ENCODE measurements around the gene ITPR3.

Gene ITPR3

GRCh38 chr6:33713786-33714185, 92.7 kb downstream of the ITPR3 start:
- H2BK120ac ChIP-seq (ENCODE audit: low read depth, low read length), result no peak overlapping the region
- WGBS, 2 donors (ENCODE audit: extremely low coverage in 2 of 2, insufficient read length in 2 of 2, insufficient replicate concordance in 1 of 2), result no CpG with 5 or more reads among the region's 2 CpGs
- H3K4ac ChIP-seq (ENCODE audit: low read length), result no peak overlapping the region
- no peak overlapping the region for H3K4me3 ChIP-seq (ENCODE audit: low read length in 2 of 2)
- H4K91ac ChIP-seq (ENCODE audit: low read depth, low read length, poor library complexity), result no peak overlapping the region
- H2BK15ac ChIP-seq (ENCODE audit: low read length), result no peak overlapping the region
- H2AK5ac ChIP-seq (ENCODE audit: low read depth, low read length), result no peak overlapping the region
- no peak overlapping the region for H2BK12ac ChIP-seq (ENCODE audit: low read length)
- no peak overlapping the region for H3K18ac ChIP-seq (ENCODE audit: low read length)
- no peak overlapping the region for H3K27ac ChIP-seq (replicated peaks; ENCODE audit: low read length)
- no peak overlapping the region for H3K14ac ChIP-seq (ENCODE audit: low read length)
- no peak overlapping the region for H3K23ac ChIP-seq (ENCODE audit: low read depth, low read length, poor library complexity)
- no peaks in the 10 kb centered on the region for H3K27me3 ChIP-seq (ENCODE audit: control insufficient read depth in 3 of 3, insufficient read depth in 3 of 3, low read depth in 1 of 3, low read length in 3 of 3)
- H3K36me3 ChIP-seq (replicated peaks in 1 of 2; ENCODE audit: control insufficient read depth in 2 of 2, insufficient read depth in 2 of 2, low read length in 2 of 2), result peaks cover 13 to 21% of the 10 kb centered on the region in 2 donors
- no peak overlapping the region for H3K4me2 ChIP-seq (ENCODE audit: insufficient read depth, low read length, poor library complexity, severe bottlenecking)
- peaks cover 4 to 11% of the 10 kb centered on the region in 2 donors for H3K4me1 ChIP-seq (ENCODE audit: control insufficient read depth in 2 of 2, insufficient read depth in 1 of 2, low read depth in 1 of 2, low read length in 2 of 2)
- peaks cover 7% of the 10 kb centered on the region for H3K79me1 ChIP-seq (ENCODE audit: low read depth, low read length)
- no peak for DNase-seq (ENCODE audit: low spot score)
- no peaks in the 10 kb centered on the region for H3K9me3 ChIP-seq (replicated peaks in 1 of 2; ENCODE audit: control insufficient read depth in 2 of 2, insufficient read depth in 1 of 2, low read depth in 1 of 2, low read length in 2 of 2)
- H3K9ac ChIP-seq (ENCODE audit: low read depth, low read length, poor library complexity), result no peak overlapping the region
- no peak overlapping the region for H4K8ac ChIP-seq (ENCODE audit: low read depth, low read length)
- no peak overlapping the region for H2AFZ ChIP-seq (ENCODE audit: low read length)
- no peak overlapping the region for H2BK5ac ChIP-seq (ENCODE audit: low read length)

GRCh38 chr6:33714385-33715040, 93.4 kb downstream of the ITPR3 start:
- no CpG with 5 or more reads among the region's 7 CpGs for WGBS, 2 donors (ENCODE audit: extremely low coverage in 2 of 2, insufficient read length in 2 of 2, insufficient replicate concordance in 1 of 2)
- no peak overlapping the region for H3K4ac ChIP-seq (ENCODE audit: low read length)
- H3K9ac ChIP-seq (ENCODE audit: low read depth, low read length, poor library complexity), result no peak overlapping the region
- H2BK15ac ChIP-seq (ENCODE audit: low read length), result no peak overlapping the region
- no peak overlapping the region for H2AK5ac ChIP-seq (ENCODE audit: low read depth, low read length)
- no peak overlapping the region for H3K4me2 ChIP-seq (ENCODE audit: insufficient read depth, low read length, poor library complexity, severe bottlenecking)
- no peaks in the 10 kb centered on the region for H3K27me3 ChIP-seq (ENCODE audit: control insufficient read depth in 3 of 3, insufficient read depth in 3 of 3, low read depth in 1 of 3, low read length in 3 of 3)
- H3K79me1 ChIP-seq (ENCODE audit: low read depth, low read length), result peaks cover 6% of the 10 kb centered on the region
- no peak overlapping the region for H4K8ac ChIP-seq (ENCODE audit: low read depth, low read length)
- no peak overlapping the region for H3K14ac ChIP-seq (ENCODE audit: low read length)
- H2BK120ac ChIP-seq (ENCODE audit: low read depth, low read length), result no peak overlapping the region
- no peak overlapping the region for H2AFZ ChIP-seq (ENCODE audit: low read length)
- no peaks in the 10 kb centered on the region for H3K9me3 ChIP-seq (replicated peaks in 1 of 2; ENCODE audit: control insufficient read depth in 2 of 2, insufficient read depth in 1 of 2, low read depth in 1 of 2, low read length in 2 of 2)
- H4K91ac ChIP-seq (ENCODE audit: low read depth, low read length, poor library complexity), result no peak overlapping the region
- no peak overlapping the region for H3K18ac ChIP-seq (ENCODE audit: low read length)
- peaks cover 9 to 14% of the 10 kb centered on the region in 2 donors for H3K36me3 ChIP-seq (replicated peaks in 1 of 2; ENCODE audit: control insufficient read depth in 2 of 2, insufficient read depth in 2 of 2, low read length in 2 of 2)
- no peak overlapping the region for H3K27ac ChIP-seq (replicated peaks; ENCODE audit: low read length)
- no peak overlapping the region for H2BK5ac ChIP-seq (ENCODE audit: low read length)
- H3K23ac ChIP-seq (ENCODE audit: low read depth, low read length, poor library complexity), result no peak overlapping the region
- DNase-seq (ENCODE audit: low spot score), result no peak
- H3K4me1 ChIP-seq (ENCODE audit: control insufficient read depth in 2 of 2, insufficient read depth in 1 of 2, low read depth in 1 of 2, low read length in 2 of 2), result peaks cover 4 to 11% of the 10 kb centered on the region in 2 donors
- no peak overlapping the region for H3K4me3 ChIP-seq (ENCODE audit: low read length in 2 of 2)
- H2BK12ac ChIP-seq (ENCODE audit: low read length), result no peak overlapping the region

GRCh38 chr6:33716379-33716778, 95.3 kb downstream of the ITPR3 start:
- Histone ChIP-seq H3K14ac (ENCODE audit: low read length) (no peak overlapping the region), H2BK12ac (ENCODE audit: low read length) (no peak overlapping the region), H2AK5ac (ENCODE audit: low read depth, low read length) (no peak overlapping the region), H3K23ac (ENCODE audit: low read depth, low read length, poor library complexity) (no peak overlapping the region), H2AFZ (ENCODE audit: low read length) (no peak overlapping the region), H3K4me1 (ENCODE audit: control insufficient read depth in 2 of 2, insufficient read depth in 1 of 2, low read depth in 1 of 2, low read length in 2 of 2) (peaks cover 0 to 3% of the 10 kb centered on the region in 2 donors), H3K36me3 (replicated peaks in 1 of 2; ENCODE audit: control insufficient read depth in 2 of 2, insufficient read depth in 2 of 2, low read length in 2 of 2) (no peaks in the 10 kb centered on the region), H2BK5ac (ENCODE audit: low read length) (no peak overlapping the region), H4K91ac (ENCODE audit: low read depth, low read length, poor library complexity) (no peak overlapping the region), H3K4me2 (ENCODE audit: insufficient read depth, low read length, poor library complexity, severe bottlenecking) (no peak overlapping the region), H2BK120ac (ENCODE audit: low read depth, low read length) (no peak overlapping the region), H3K27me3 (ENCODE audit: control insufficient read depth in 3 of 3, insufficient read depth in 3 of 3, low read depth in 1 of 3, low read length in 3 of 3) (peaks cover 0 to 10% (median 0%) of the 10 kb centered on the region in 3 experiments), H3K4ac (ENCODE audit: low read length) (no peak overlapping the region), H3K79me1 (ENCODE audit: low read depth, low read length) (no peaks in the 10 kb centered on the region), H3K9ac (ENCODE audit: low read depth, low read length, poor library complexity) (no peak overlapping the region), H3K27ac (replicated peaks; ENCODE audit: low read length) (no peak overlapping the region), H3K4me3 (ENCODE audit: low read length in 2 of 2) (no peak overlapping the region), H4K8ac (ENCODE audit: low read depth, low read length) (no peak overlapping the region), H3K9me3 (replicated peaks in 1 of 2; ENCODE audit: control insufficient read depth in 2 of 2, insufficient read depth in 1 of 2, low read depth in 1 of 2, low read length in 2 of 2) (no peaks in the 10 kb centered on the region), H2BK15ac (ENCODE audit: low read length) (no peak overlapping the region), H3K18ac (ENCODE audit: low read length) (no peak overlapping the region)
- no CpG with 5 or more reads among the region's 7 CpGs for WGBS, 2 donors (ENCODE audit: extremely low coverage in 2 of 2, insufficient read length in 2 of 2, insufficient replicate concordance in 1 of 2)
- DNase-seq (ENCODE audit: low spot score), result no peak

- no peak overlapping the region for H2BK12ac ChIP-seq (ENCODE audit: low read length)
- no CpG with 5 or more reads among the region's 8 CpGs for WGBS, 2 donors (ENCODE audit: extremely low coverage in 2 of 2, insufficient read length in 2 of 2, insufficient replicate concordance in 1 of 2)
- H3K79me1 ChIP-seq (ENCODE audit: low read depth, low read length), result no peaks in the 10 kb centered on the region
- no peaks in the 10 kb centered on the region for H3K36me3 ChIP-seq (replicated peaks in 1 of 2; ENCODE audit: control insufficient read depth in 2 of 2, insufficient read depth in 2 of 2, low read length in 2 of 2)
- no peak overlapping the region for H4K91ac ChIP-seq (ENCODE audit: low read depth, low read length, poor library complexity)
- H3K4me1 ChIP-seq (ENCODE audit: control insufficient read depth in 2 of 2, insufficient read depth in 1 of 2, low read depth in 1 of 2, low read length in 2 of 2), result no peaks in the 10 kb centered on the region
- H2AFZ ChIP-seq (ENCODE audit: low read length), result no peak overlapping the region
- H3K23ac ChIP-seq (ENCODE audit: low read depth, low read length, poor library complexity), result no peak overlapping the region
- no peak overlapping the region for H3K4ac ChIP-seq (ENCODE audit: low read length)
- peaks cover 0 to 14% (median 0%) of the 10 kb centered on the region in 3 experiments for H3K27me3 ChIP-seq (ENCODE audit: control insufficient read depth in 3 of 3, insufficient read depth in 3 of 3, low read depth in 1 of 3, low read length in 3 of 3)
- no peak overlapping the region for H4K8ac ChIP-seq (ENCODE audit: low read depth, low read length)
- H3K4me2 ChIP-seq (ENCODE audit: insufficient read depth, low read length, poor library complexity, severe bottlenecking), result no peak overlapping the region
- H3K18ac ChIP-seq (ENCODE audit: low read length), result no peak overlapping the region
- no peak overlapping the region for H2AK5ac ChIP-seq (ENCODE audit: low read depth, low read length)
- no peak overlapping the region for H2BK120ac ChIP-seq (ENCODE audit: low read depth, low read length)
- no peak overlapping the region for H3K14ac ChIP-seq (ENCODE audit: low read length)
- H2BK15ac ChIP-seq (ENCODE audit: low read length), result no peak overlapping the region
- no peak overlapping the region for H3K27ac ChIP-seq (replicated peaks; ENCODE audit: low read length)
- H2BK5ac ChIP-seq (ENCODE audit: low read length), result no peak overlapping the region
- H3K9me3 ChIP-seq (replicated peaks in 1 of 2; ENCODE audit: control insufficient read depth in 2 of 2, insufficient read depth in 1 of 2, low read depth in 1 of 2, low read length in 2 of 2), result no peaks in the 10 kb centered on the region
- H3K9ac ChIP-seq (ENCODE audit: low read depth, low read length, poor library complexity), result no peak overlapping the region
- no peak for DNase-seq (ENCODE audit: low spot score)
- H3K4me3 ChIP-seq (ENCODE audit: low read length in 2 of 2), result no peak overlapping the region
Measured at GRCh38 chr6:33716890-33717632, 95.9 kb downstream of the ITPR3 start.

All from neuronal stem cell (in vitro differentiated cells).